Tibial artery (tissue), 4 donors: Measurements from ENCODE around the gene ADSL.

ENCODE experiments used
- DNase-seq, 2 donors: peaks; one replicate each; pipeline ENCODE4 v3.0.0-alpha.2; 2019
- H3K27ac ChIP-seq, 2 donors: fragments of 200-600 bp; sonication (generic) in 1 of 2; 1 replicate in 1 of 2; 2 replicates in 1 of 2; pipeline ENCODE4 v1.5.1; 2018 to 2019; ENCODE audit warnings: mild to moderate bottlenecking in 1 of 2
- H3K27me3 ChIP-seq, 2 donors: fragments of 200-600 bp; sonication (generic) in 1 of 2; one replicate each; pipeline versions ENCODE4 v1.5.1 to v1.6.0; 2016 to 2019
- H3K36me3 ChIP-seq, 3 donors: fragments of 200-600 bp; sonication (generic) in 2 of 3; one replicate each; pipeline ENCODE4 v1.5.1; 2016 to 2019; ENCODE audit warnings: mild to moderate bottlenecking in 2 of 3
- H3K4me1 ChIP-seq, 4 donors: fragments of 200-600 bp; sonication (generic) in 2 of 4; 1 replicate in 3 of 4; 2 replicates in 1 of 4; pipeline ENCODE4 v1.5.1; 2016 to 2019
- H3K4me3 ChIP-seq, 2 donors: fragments of 200-600 bp; sonication (generic) in 1 of 2; 1 replicate in 1 of 2; 2 replicates in 1 of 2; pipeline ENCODE4 v1.5.1; 2018 to 2019; ENCODE audit warnings: mild to moderate bottlenecking in 2 of 2
- H3K9me3 ChIP-seq, 3 donors: fragments of 200-600 bp; sonication (generic) in 1 of 3; one replicate each; pipeline ENCODE4 v1.5.1; 2016 to 2019
- intact Hi-C: fragments of 100-400 bp; cut with DNase I; formaldehyde crosslinking; loops from one replicate; pipeline ENCODE4 v1.15.0; 2023; ENCODE audit warnings: low total_unique reads
- TF ChIP-seq, protein P1 (sequence below), 2 experiments: fragments of 200-600 bp in 1 of 2; fragments of 450-650 bp in 1 of 2; IDR thresholded peaks; one replicate each; pipeline ENCODE4 v1.5.1; 2017 to 2019; ENCODE audit warnings: antibody characterized with exemption in 2 of 2, mild to moderate bottlenecking in 1 of 2, moderate library complexity in 1 of 2

The ADSL gene

DNA sequence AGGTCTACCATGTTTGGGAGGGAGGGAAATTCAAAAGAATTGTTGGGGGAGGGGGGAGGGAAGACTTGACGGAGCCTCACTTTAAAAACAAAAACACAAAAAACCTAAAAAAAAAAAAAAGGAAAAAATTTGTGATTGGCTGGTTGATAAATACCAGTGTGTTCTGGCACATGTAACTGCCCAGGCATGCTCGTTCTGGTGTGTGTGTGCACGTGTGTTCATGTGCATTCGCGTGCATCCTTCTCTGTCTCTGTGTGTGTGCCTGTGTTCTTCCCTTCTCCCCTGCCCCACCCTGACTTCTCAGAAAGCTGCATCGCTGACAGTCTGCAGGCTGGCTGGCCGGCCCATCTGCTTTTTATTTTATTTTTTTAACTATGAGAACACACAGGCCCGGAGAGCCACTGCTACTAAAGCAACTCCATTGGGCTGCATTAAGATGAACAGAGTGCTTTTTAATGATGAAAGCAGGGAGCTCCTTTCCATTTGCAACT lies 22.6 kb upstream of the ADSL start:
- no peaks in the 10 kb centered on the region for H3K27me3 ChIP-seq
- DNase-seq = no peak
- peaks cover 29 to 74% (median 44%) of the 10 kb centered on the region in 3 donors for H3K36me3 ChIP-seq
- TF ChIP-seq, protein P1, sequence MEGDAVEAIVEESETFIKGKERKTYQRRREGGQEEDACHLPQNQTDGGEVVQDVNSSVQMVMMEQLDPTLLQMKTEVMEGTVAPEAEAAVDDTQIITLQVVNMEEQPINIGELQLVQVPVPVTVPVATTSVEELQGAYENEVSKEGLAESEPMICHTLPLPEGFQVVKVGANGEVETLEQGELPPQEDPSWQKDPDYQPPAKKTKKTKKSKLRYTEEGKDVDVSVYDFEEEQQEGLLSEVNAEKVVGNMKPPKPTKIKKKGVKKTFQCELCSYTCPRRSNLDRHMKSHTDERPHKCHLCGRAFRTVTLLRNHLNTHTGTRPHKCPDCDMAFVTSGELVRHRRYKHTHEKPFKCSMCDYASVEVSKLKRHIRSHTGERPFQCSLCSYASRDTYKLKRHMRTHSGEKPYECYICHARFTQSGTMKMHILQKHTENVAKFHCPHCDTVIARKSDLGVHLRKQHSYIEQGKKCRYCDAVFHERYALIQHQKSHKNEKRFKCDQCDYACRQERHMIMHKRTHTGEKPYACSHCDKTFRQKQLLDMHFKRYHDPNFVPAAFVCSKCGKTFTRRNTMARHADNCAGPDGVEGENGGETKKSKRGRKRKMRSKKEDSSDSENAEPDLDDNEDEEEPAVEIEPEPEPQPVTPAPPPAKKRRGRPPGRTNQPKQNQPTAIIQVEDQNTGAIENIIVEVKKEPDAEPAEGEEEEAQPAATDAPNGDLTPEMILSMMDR (IDR thresholded peaks at IDR 0.05) = no peak
- intact Hi-C loops = no loop called here
- H3K4me1 ChIP-seq = no peaks in the 10 kb centered on the region
- H3K9me3 ChIP-seq = no peaks in the 10 kb centered on the region
- no peak overlapping the region for H3K27ac ChIP-seq
- no peak overlapping the region for H3K4me3 ChIP-seq

DNA sequence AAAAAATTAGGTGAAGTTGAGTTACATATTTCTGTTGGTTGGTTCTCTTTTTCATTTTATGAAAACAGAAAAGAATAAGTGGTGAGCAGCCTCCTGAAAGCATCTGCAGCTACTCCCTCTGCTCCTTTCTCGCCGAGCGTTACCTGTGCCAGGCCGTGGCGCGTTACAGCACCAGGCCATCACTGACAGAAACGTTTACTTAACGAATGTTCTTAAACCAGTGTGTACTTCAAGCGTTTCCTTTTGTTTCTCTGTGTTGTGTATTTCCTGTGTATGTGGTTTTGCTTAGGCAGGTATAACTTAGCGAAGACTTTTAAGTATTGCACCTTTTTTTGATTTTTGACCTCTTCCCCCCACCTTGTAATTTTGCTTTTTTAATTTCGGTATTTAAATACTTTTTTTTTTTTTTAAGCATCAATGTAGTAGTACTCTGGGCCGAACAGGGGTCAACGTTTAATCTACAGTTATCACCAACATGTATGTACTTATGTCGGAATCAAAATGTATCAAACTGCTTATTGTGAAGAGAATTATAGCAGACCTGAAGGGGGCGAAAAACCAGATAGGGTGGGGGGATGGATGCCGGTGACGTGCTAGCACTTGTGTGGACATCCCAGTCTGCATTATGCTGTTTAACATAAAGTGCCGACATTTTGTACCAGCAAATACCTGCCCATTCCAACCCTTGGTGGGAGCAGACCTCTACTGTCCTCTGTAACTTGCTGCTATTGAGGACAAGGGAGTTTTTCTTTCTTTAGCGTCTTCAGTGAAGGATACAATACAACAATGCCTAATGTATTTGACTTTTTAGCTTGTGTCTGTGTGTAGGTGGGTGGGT lies 21.6 kb upstream of the ADSL start:
- DNase-seq = no peak
- intact Hi-C loops = no loop called here

DNA sequence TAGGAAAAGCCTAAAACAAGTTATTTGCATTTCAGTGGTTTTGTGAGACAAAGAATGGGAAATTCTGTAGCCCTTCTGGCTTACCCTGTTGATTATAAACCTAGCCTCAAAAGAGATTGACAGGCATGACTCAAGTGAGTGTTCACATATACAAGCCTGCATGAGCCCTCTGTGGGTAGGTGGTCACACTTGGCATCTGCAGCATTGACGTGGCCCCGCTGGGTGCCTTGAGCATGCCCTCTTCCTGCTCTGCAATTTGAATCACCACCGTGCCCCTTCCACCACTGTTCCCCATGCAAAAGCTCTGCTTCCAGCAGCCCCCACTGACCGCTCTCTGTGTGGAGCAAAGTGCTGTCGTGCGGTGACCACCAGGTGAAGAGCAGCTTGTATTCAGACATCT lies 21.0 kb upstream of the ADSL start:
- Histone ChIP-seq H3K9me3 (no peaks in the 10 kb centered on the region), H3K36me3 (peaks cover 27 to 66% (median 36%) of the 10 kb centered on the region in 3 donors), H3K4me1 (no peaks in the 10 kb centered on the region), H3K4me3 (no peak overlapping the region), H3K27me3 (no peaks in the 10 kb centered on the region), H3K27ac (no peak overlapping the region)
- TF ChIP-seq, protein P1 (IDR thresholded peaks at IDR 0.05) = no peak
- intact Hi-C loops = no loop called here
- DNase-seq = no peak

More for the DNA sequence above, 21.6 kb upstream of the ADSL start:
- no peak overlapping the region for H3K4me3 ChIP-seq
- TF ChIP-seq, protein P1 (IDR thresholded peaks at IDR 0.05) = no peak
- H3K36me3 ChIP-seq = peaks cover 27 to 68% (median 38%) of the 10 kb centered on the region in 3 donors
- H3K27me3 ChIP-seq = no peaks in the 10 kb centered on the region
- H3K27ac ChIP-seq = no peak overlapping the region
- no peaks in the 10 kb centered on the region for H3K9me3 ChIP-seq
- H3K4me1 ChIP-seq = no peaks in the 10 kb centered on the region

GRCh38 chr22:40326905-40327735 lies 19.2 kb upstream of the ADSL start:
- intact Hi-C loops = no loop called here
- no peak for DNase-seq
- TF ChIP-seq, protein P1 (IDR thresholded peaks at IDR 0.05) = no peak
- H3K36me3 ChIP-seq = peaks cover 14 to 58% (median 26%) of the 10 kb centered on the region in 3 donors
- no peaks in the 10 kb centered on the region for H3K9me3 ChIP-seq
- no peaks in the 10 kb centered on the region for H3K4me1 ChIP-seq
- H3K4me3 ChIP-seq = no peak overlapping the region
- no peaks in the 10 kb centered on the region for H3K27me3 ChIP-seq
- H3K27ac ChIP-seq = no peak overlapping the region

DNA sequence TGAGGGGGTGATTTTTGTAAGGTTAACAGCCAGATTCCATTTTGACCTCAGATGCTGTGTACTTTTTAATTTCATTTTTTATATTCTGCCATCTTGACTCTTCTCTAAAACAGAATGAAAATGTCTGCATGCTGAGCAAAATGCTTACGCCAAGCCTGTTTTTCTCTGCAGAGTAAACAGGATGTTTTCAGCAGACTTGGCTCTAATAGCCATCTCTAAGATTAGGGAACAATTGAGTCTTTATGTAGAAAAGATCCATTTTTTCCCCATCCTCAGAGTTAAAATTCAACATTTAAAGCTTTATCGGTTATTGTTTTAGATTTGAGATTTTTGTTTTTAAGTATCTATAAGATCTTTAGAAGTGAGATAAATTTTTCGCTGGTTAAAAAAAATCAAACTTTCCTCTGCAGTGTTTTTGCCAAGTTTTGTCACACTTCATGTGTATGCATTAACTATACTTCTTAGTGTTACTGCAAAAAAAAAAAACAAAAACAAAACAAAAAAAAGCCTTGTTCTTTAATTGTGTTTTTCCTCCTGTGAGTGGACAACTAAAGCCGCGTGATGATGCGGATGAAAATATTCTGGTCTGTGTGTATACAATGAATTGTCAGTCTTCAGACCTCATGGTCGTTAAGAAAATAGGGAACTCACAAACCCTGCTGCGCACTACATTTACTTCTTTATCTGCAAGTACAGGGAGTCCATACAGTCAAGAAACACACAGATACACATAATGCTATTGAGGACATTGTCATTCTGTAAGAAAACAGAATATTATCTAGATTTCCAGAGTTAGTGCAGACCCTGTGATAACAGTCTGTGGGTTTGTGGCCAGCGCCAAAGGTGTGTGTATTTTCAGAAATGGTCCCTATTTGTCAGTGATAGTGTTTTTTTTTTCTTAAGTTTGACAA lies 17.5 kb upstream of the ADSL start:
- no peak overlapping the region for H3K27ac ChIP-seq
- DNase-seq = no peak
- no peaks in the 10 kb centered on the region for H3K4me1 ChIP-seq
- H3K27me3 ChIP-seq = no peaks in the 10 kb centered on the region
- H3K36me3 ChIP-seq = peaks cover 0 to 55% (median 22%) of the 10 kb centered on the region in 3 donors
- H3K4me3 ChIP-seq = no peak overlapping the region
- intact Hi-C loops = no loop called here
- TF ChIP-seq, protein P1 (IDR thresholded peaks at IDR 0.05) = no peak
- H3K9me3 ChIP-seq = no peaks in the 10 kb centered on the region
